Measurements from ENCODE around the gene GPC6.

GRCh38 chr13:93700115-93700514 lies 473.5 kb downstream of the GPC6 start:
- TF ChIP-seq CTCF (IDR thresholded peaks at IDR 0.05; ENCODE audit: low read length) (no peak), EZH2 (IDR thresholded peaks at IDR 0.05; ENCODE audit: borderline replicate concordance, low read length) (no peak)

Data from OCI-LY1 (cell line).